Renal cortex interstitium (tissue), 11 donors: ENCODE results near the gene AGAP1. TPM values are rescaled to one million over a fixed set of nuclear protein-coding genes. Genes with fewer than 3 reads are reported as not detected.

Experiments
- DNase-seq, 11 donors: peaks; one replicate each; pipeline ENCODE4 v3.0.0-alpha.2; 2013; ENCODE audit warnings: low read depth in 9 of 11, low spot score in 4 of 11; ENCODE audit errors: extremely low read depth in 1 of 11
- polyA plus RNA-seq, 3 donors: library from polyadenylated mRNA; unstranded; fragments of 120-200 nt; gene quantifications; one replicate each; pipeline ENCODE4 v1.2.1, GENCODE V29; 2013; ENCODE audit not compliant: insufficient read length in 3 of 3

AGAP1 gene
- polyA plus RNA-seq, 3 donors = 19.1 to 22.8 (median 22.0) TPM

- no peak for DNase-seq
Measured at GRCh38 chr2:235541016-235541415, 47.2 kb downstream of the AGAP1 start.

DNA sequence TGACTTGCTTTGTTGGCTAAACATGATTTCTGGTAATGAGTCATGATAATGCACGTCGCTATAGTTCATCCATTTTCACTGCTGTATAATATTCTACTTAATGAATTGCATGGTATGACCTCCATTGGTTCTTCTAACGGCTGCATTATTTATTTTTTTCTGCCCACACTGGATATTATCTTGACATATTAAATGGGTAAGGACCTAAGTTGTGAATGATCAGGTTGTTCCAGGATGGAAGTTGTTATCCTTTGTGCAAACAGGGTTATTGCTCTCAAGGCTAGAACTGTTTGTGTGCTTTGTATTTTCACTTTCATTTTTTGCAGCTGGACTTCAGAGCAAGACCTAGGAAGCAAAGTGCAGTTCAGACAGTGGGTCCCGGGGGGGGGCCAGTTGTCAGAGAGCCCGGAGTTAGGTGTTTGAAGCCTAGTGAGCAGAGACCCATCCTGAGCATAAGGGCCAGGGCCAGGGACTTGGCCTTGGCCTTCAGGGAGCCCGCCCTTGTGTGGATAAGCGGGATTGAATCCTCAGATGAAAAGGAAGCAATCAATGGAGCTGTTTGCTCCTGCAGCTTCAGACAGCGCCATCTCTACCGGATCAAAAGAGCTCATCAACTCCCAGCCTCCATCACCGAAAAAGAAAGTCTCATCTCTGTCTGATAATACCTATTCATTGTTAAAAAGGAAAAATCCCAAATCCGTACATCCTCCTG lies 48.2 kb downstream of the AGAP1 start:
- DNase-seq = no peak

GRCh38 chr2:235542733-235543127 lies 48.9 kb downstream of the AGAP1 start:
- no peak for DNase-seq

- no peak for DNase-seq
Measured at GRCh38 chr2:235543128-235543750, 49.4 kb downstream of the AGAP1 start.

- DNase-seq = no peak
Measured at GRCh38 chr2:235543851-235544688, 50.2 kb downstream of the AGAP1 start.

DNA sequence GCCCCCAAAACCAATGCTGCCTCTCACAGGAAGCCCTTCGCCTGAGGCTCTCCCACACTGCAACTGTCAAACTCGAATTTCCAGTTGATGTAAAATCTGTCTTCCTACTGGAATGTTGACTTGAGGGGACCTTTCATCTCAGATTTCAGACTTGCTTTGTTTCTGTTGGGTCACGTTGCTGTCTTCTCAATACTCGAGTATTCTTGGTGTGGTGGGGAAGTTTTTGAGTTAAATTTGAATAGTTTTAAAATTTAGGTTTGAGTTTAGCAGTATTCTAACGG lies 50.8 kb downstream of the AGAP1 start:
- DNase-seq = no peak

GRCh38 chr2:235545339-235546150 lies 51.7 kb downstream of the AGAP1 start:
- DNase-seq = peak in 1 of 11 donors; percentile 39

DNA sequence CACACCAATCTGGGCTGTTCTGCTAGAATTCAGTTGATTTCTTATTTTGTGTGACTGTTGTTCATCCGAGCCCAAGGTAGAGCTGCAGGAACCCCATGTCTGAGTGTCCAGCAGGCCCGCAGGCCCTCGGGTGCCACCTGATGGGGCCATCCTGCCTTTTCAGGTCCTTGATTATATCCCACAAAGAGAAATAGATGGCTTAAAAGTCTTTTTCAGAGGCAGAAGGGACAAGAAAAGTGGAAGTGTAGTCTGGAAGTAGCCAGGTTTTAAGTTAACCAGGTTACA lies 52.2 kb downstream of the AGAP1 start:
- no peak for DNase-seq

DNA sequence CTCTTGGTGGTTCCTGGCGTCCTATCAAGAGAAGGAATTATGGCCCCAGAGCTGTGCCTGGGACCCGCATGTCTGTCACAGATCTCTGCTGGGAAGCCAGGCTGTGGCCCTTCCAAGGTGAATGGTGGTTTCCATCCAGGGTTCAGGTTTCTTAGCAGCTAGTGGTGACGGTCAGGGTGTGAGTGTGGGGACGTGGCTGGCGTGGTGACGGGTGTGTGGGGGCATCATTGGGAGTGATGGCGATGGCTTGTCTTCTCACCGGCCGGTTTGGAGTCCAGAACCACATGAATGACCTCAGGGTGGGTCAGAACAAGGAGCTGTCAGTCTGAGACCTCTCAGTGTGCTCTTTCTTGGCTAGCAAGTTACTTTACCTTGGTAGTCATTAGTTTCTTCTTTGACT lies 52.6 kb downstream of the AGAP1 start:
- no peak for DNase-seq

DNA sequence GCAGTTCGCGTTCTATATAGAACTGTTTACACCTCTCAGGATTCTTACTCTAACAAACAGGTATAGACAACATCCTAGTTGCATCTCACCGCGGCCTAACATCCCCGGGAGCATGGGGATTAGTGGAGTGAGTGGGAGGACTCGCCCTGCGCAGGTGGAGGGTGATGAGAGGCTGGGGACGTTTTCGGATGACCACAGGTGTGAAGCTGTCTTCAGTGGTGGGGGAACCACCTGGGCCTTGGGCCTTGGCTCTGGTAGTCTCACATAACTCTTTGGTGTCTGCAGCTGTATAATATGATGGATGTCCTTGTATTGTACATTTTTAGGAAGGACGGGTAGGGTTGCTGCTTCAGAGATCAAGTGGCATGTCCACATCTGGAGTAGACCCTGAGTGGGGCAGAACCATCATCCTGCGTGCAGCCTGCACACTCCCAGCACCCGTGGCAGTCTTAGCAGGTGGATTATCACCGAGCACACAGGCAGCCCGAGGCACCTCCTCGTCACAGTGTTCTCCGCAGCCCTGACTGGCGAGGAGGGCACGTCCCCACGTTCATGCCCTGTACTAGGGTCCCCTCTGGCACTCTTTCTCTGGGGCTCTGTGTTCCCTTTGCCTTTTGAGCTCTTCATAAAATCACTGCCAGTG lies 56.0 kb downstream of the AGAP1 start:
- no peak for DNase-seq

DNA sequence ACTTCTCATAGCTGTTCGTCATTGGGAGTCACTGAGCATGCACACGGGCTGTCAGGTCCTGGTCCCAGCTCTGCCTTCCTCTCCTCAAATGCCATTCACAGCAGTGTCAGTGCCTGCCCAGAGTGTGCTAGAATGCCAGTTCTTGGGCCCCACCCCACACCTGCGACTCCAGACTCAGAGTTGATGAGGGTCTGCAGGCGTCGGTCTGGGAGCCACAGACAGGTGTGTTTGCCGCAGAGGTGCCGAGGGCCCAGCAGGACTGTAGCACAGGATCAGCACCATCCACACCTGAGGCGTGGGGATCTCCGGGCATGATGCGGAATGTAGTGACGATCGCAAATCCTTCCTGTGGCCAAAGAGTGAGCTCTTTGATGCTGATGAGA lies 56.5 kb downstream of the AGAP1 start:
- no peak for DNase-seq

DNA sequence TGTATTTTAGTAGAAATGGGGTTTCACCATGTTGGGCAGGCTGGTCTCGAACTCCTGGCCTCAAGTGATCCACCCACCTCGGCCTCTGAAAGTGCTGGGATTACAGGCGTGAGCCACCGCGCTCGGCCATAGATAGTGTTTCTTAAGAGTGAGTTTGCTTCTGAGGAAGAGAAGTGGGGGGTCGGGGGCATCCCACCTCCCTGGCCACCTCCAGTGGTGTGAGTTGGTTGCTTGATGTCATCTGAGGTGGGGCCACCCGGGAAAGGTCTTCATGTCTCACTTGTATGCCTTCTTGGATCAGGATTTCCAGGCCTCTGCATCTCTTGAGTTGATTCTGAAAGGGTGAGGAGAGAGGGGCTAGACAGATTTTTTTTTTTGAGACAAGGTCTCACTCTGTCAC lies 57.1 kb downstream of the AGAP1 start:
- no peak for DNase-seq

DNA sequence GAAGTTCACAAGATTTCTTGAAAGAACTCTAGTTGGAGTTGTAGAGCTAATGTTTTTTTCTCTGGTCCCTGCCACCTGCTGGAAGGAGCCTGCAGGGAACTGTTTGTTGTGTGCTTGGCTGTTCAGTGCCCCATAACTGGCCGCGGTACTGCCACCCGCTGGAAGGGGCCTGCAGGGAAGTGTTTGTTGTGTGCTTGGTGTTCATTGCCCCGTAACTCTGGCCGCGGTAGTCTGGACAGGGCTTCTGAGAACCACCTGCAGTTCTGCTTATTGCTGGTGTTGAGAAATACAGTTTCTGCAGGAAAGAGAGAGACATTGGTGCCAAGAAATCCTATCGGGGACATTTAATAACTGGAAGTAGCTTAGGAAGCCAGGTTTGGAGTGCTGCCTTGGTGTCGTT lies 58.1 kb downstream of the AGAP1 start:
- peak in 4 of 11 donors; percentile 36 to 75 (median 51) for DNase-seq

DNA sequence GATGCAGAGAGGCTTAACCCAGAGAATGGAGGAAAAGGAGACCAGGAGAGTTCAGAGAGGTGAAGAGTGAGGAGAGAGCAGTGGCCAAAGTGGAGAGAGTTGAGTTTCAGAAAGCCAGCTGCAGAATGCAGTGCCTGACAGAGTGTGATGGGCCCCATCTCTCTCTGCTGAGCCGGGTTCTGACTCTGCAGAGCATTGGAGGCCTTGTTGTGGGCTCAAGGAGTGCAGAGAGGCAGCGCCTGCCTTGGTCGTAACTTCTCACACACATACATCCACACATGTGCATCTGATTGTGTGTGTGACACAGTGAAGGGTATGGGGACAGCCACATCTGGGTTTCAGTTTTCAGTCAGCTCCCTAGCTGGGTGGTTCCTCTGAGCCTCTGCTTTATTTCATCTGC lies 58.8 kb downstream of the AGAP1 start:
- DNase-seq = no peak

- DNase-seq = no peak
Measured at GRCh38 chr2:235553291-235553690, 59.4 kb downstream of the AGAP1 start.

GRCh38 chr2:235553696-235554100 lies 59.9 kb downstream of the AGAP1 start:
- no peak for DNase-seq

DNA sequence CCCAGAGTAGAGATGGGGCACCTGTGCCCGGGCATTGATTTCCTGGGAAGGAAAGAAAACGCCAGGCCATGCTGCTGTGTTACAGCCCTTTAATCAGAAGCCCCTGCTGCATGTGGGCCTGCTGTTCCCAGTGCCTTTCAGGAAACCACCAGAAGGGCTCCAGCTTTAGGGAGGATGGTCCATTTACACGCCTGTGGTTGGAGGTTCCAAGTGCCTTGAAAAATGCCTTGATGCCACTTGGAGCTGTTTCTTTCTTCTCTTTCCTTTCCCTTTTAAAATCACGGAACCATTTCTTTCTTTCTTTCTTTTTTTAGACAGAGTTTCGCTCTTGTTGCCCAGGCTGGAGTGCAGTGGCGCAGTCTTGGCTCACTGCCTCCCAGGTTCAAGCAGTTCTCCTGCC lies 60.5 kb downstream of the AGAP1 start:
- no peak for DNase-seq

DNA sequence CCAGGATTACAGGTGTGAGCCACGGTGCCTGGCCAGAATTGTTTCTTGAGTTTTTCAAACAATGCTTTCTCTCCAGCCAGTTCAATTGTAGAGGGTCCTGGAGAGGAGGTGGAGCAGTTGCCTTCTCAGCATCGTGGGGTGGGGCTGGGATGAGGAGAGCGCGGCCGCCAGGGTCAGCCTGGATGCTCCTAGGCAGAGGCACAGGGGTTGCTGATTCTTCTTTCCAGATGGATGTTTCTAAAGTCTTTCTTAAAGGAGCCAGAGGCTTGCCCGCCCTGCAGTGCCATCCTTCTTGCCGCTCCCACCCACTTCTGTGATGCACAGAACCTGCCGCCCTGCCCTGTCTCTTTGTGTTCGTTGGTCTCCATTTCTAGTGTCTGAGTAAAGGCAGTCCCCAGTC lies 61.1 kb downstream of the AGAP1 start:
- no peak for DNase-seq

DNA sequence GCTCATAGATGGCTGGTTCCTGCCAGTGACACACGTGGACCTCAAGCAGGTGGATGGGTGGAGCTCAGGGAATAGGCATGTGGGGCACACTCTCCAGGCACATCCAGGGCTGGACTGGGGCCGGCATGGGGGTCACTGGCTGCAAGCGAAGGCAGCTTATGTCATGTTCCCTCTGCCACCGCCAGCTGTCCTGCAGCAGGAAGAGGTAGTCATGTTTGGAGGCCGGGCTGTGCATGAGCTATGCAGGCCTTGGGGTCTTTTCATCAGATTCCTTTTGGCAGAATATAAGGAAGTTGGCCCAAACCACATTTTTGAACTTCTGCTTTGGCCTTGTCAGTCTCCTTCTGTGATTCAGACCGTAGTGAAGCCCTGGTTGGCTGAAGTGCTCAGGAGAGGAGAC lies 61.5 kb downstream of the AGAP1 start:
- no peak for DNase-seq
